ENCODE measurements around the gene MPO. TPM values are rescaled to one million over a fixed set of nuclear protein-coding genes. Genes with fewer than 3 reads are reported as not detected.

MPO gene
- total and polyA plus RNA-seq, 2 donors (not counting 1 experiment from before 2014, with no cell fraction given) = 0.07 TPM; not detected in 1

- DNase-seq (no peak), ATAC-seq (ENCODE audit: low read depth) (no peak)
- H3K79me2 ChIP-seq (ENCODE audit: control insufficient read depth, insufficient read depth, low read length) = no peaks in the 10 kb centered on the region
- ChIA-PET CTCF (no interaction called here), POLR2A (no interaction called here)
- no peak overlapping the region for H3K4me3 ChIP-seq (ENCODE audit: control extremely low read depth in 1 of 5, extremely low read depth in 1 of 5, insufficient read depth in 1 of 5, low read depth in 2 of 5, low read length in 4 of 5)
- Mint-ChIP-seq H3K4me1 (peaks cover 3% of the 10 kb centered on the region), H3K27me3 (peaks cover 31% of the 10 kb centered on the region), H3K9me3 (ENCODE audit: insufficient read depth) (no peaks in the 10 kb centered on the region), H3K27ac (no peak overlapping the region), H3K4me3 (no peak overlapping the region)
- H3K4me2 ChIP-seq (replicated peaks; ENCODE audit: low read depth, low read length, poor library complexity, severe bottlenecking) = no peak overlapping the region
- no peaks in the 10 kb centered on the region for H3K36me3 ChIP-seq (replicated peaks in 1 of 2; ENCODE audit: control extremely low read depth in 1 of 2, control insufficient read depth in 1 of 2, extremely low read depth in 1 of 2, insufficient read depth in 2 of 2, low read length in 1 of 2)
- no peak for TF ChIP-seq CTCF (IDR thresholded peaks at IDR 0.05)
- no peak for TF ChIP-seq EZH2 (IDR thresholded peaks at IDR 0.05; ENCODE audit: borderline replicate concordance, insufficient read depth, low read depth, low read length, poor library complexity, severe bottlenecking)
- 84% methylated on average over 3 of the region's 9 CpGs for WGBS (ENCODE audit: insufficient coverage)
- H4K20me1 ChIP-seq (ENCODE audit: control insufficient read depth, insufficient read depth, low read length, poor library complexity, severe bottlenecking) = no peaks in the 10 kb centered on the region
- no peak overlapping the region for H2AFZ ChIP-seq (ENCODE audit: insufficient read depth, low read depth, low read length, poor library complexity, severe bottlenecking)
- intact Hi-C loops (cut with micrococcal nuclease) = no loop called here
- peaks cover 0 to 16% (median under 1%) of the 10 kb centered on the region in 4 experiments for H3K27me3 ChIP-seq (replicated peaks in 1 of 4; ENCODE audit: control extremely low read depth in 1 of 4, control insufficient read depth in 3 of 4, insufficient read depth in 4 of 4, low read length in 3 of 4)
- H3K4me1 ChIP-seq (ENCODE audit: control insufficient read depth in 2 of 2, insufficient read depth in 2 of 2, low read length in 2 of 2) = no peaks in the 10 kb centered on the region
- no peak overlapping the region for H3K9ac ChIP-seq (ENCODE audit: low read length)
- no peak overlapping the region for H3K27ac ChIP-seq (ENCODE audit: low read length in 2 of 2)
- H3K9me3 ChIP-seq (ENCODE audit: control extremely low read depth in 1 of 3, control insufficient read depth in 2 of 3, insufficient read depth in 1 of 3, low read length in 2 of 3) = peaks cover 0 to 3% (median 0%) of the 10 kb centered on the region in 3 donors
Measured at GRCh38 chr17:58269557-58270291, 11.0 kb downstream of the MPO start.

- H3K27me3 ChIP-seq (replicated peaks in 1 of 4; ENCODE audit: control extremely low read depth in 1 of 4, control insufficient read depth in 3 of 4, insufficient read depth in 4 of 4, low read length in 3 of 4) = peaks cover 0 to 17% (median 2%) of the 10 kb centered on the region in 4 experiments
- peaks cover 38% of the 10 kb centered on the region for H3K27me3 Mint-ChIP-seq
Measured at GRCh38 chr17:58268774-58269556, 11.8 kb downstream of the MPO start.

More at GRCh38 chr17:58268774-58269556, 11.8 kb downstream of the MPO start:
- ATAC-seq (ENCODE audit: low read depth) = no peak
- H3K4me3 Mint-ChIP-seq = no peak overlapping the region
- no peak for DNase-seq
- WGBS (ENCODE audit: insufficient coverage) = 85% methylated on average over 3 of the region's 6 CpGs
- intact Hi-C loops (cut with micrococcal nuclease) = no loop called here
- no peak overlapping the region for H3K4me2 ChIP-seq (replicated peaks; ENCODE audit: low read depth, low read length, poor library complexity, severe bottlenecking)
- TF ChIP-seq CTCF (IDR thresholded peaks at IDR 0.05) = no peak
- no peak for TF ChIP-seq EZH2 (IDR thresholded peaks at IDR 0.05; ENCODE audit: borderline replicate concordance, insufficient read depth, low read depth, low read length, poor library complexity, severe bottlenecking)
- H3K4me1 ChIP-seq (ENCODE audit: control insufficient read depth in 2 of 2, insufficient read depth in 2 of 2, low read length in 2 of 2) = no peaks in the 10 kb centered on the region
- peaks cover 0 to 3% (median 0%) of the 10 kb centered on the region in 3 donors for H3K9me3 ChIP-seq (ENCODE audit: control extremely low read depth in 1 of 3, control insufficient read depth in 2 of 3, insufficient read depth in 1 of 3, low read length in 2 of 3)
- no peak overlapping the region for H3K27ac Mint-ChIP-seq
- no peak overlapping the region for H3K9ac ChIP-seq (ENCODE audit: low read length)
- CTCF ChIA-PET = interaction anchor here (1.3 kb wide), 1 partner anchor 19 kb away, joined by 4 read pairs; no protein-coding TSS in a partner anchor
- H3K36me3 ChIP-seq (replicated peaks in 1 of 2; ENCODE audit: control extremely low read depth in 1 of 2, control insufficient read depth in 1 of 2, extremely low read depth in 1 of 2, insufficient read depth in 2 of 2, low read length in 1 of 2) = no peaks in the 10 kb centered on the region
- H4K20me1 ChIP-seq (ENCODE audit: control insufficient read depth, insufficient read depth, low read length, poor library complexity, severe bottlenecking) = no peaks in the 10 kb centered on the region
- no peak overlapping the region for H2AFZ ChIP-seq (ENCODE audit: insufficient read depth, low read depth, low read length, poor library complexity, severe bottlenecking)
- no peak overlapping the region for H3K4me3 ChIP-seq (ENCODE audit: control extremely low read depth in 1 of 5, extremely low read depth in 1 of 5, insufficient read depth in 1 of 5, low read depth in 2 of 5, low read length in 4 of 5)
- POLR2A ChIA-PET = no interaction called here
- no peaks in the 10 kb centered on the region for H3K79me2 ChIP-seq (ENCODE audit: control insufficient read depth, insufficient read depth, low read length)
- no peak overlapping the region for H3K27ac ChIP-seq (ENCODE audit: low read length in 2 of 2)
- H3K9me3 Mint-ChIP-seq (ENCODE audit: insufficient read depth) = no peaks in the 10 kb centered on the region
- H3K4me1 Mint-ChIP-seq = peaks cover 3% of the 10 kb centered on the region
